Stimulated activated CD8-positive, alpha-beta memory T cell treated with anti-CD3 and anti-CD28 coated beads, Interleukin-4, amount 100 ng/mL, for 1 hour (primary cell): ENCODE data around the gene TRIM49C.
"Not testable (repeated sequence)": the region's sequence is repeated elsewhere in the genome, so short reads cannot be mapped to it uniquely, and the experiment has no call there.

Source experiments
- DNase-seq, 2 donors: peaks; one replicate each; pipeline ENCODE4 v3.0.0-alpha.2; 2020; ENCODE audit warnings: low read depth in 2 of 2, low spot score in 1 of 2

Gene TRIM49C

GRCh38 chr11:90030806-90031205, at the start of gene TRIM49C:
Gene TRIM49C (plus strand): TSS chr11:90031106. CDS start chr11:90035212, 4,106 bp downstream.
- not testable (repeated sequence) for DNase-seq

- not testable (repeated sequence) for DNase-seq
Observed at GRCh38 chr11:90024184-90024583, 6.7 kb upstream of the TRIM49C start.

GRCh38 chr11:90051591-90052209, 20.8 kb downstream of the TRIM49C start:
- not testable (repeated sequence) for DNase-seq

GRCh38 chr11:90052311-90052710, 21.4 kb downstream of the TRIM49C start:
- DNase-seq, result not testable (repeated sequence)

- not testable (repeated sequence) for DNase-seq
Observed at GRCh38 chr11:90053545-90053944, 22.6 kb downstream of the TRIM49C start.

GRCh38 chr11:90085650-90086049, 54.7 kb downstream of the TRIM49C start, which contains the start of gene UBTFL1:
Gene UBTFL1 (plus strand): TSS chr11:90085950. CDS start chr11:90085950, 0 bp downstream.
- DNase-seq, result not testable (repeated sequence)

GRCh38 chr11:90088731-90089130, 57.8 kb downstream of the TRIM49C start:
- not testable (repeated sequence) for DNase-seq
